OCI-LY7 (cell line): ENCODE data around the gene TINAGL1.

Experiments used
- EZH2phosphoT487 ChIP-seq: fragments of 200-600 bp; sonication (generic); IDR thresholded peaks from 2 replicates; pipeline ENCODE4 v1.6.1; 2018; ENCODE audit warnings: low read depth, borderline replicate concordance, mild to moderate bottlenecking, mixed run types, antibody characterized with exemption, low read length, moderate library complexity, mixed read lengths
- TF ChIP-seq, protein P1 (sequence below): fragments of 200-600 bp; sonication (generic); conservative IDR thresholded peaks from 2 replicates; pipeline ENCODE4 v1.5.1; 2014; ENCODE audit warnings: mild to moderate bottlenecking, antibody characterized with exemption, low read length, moderate library complexity, mixed read lengths

DNA sequence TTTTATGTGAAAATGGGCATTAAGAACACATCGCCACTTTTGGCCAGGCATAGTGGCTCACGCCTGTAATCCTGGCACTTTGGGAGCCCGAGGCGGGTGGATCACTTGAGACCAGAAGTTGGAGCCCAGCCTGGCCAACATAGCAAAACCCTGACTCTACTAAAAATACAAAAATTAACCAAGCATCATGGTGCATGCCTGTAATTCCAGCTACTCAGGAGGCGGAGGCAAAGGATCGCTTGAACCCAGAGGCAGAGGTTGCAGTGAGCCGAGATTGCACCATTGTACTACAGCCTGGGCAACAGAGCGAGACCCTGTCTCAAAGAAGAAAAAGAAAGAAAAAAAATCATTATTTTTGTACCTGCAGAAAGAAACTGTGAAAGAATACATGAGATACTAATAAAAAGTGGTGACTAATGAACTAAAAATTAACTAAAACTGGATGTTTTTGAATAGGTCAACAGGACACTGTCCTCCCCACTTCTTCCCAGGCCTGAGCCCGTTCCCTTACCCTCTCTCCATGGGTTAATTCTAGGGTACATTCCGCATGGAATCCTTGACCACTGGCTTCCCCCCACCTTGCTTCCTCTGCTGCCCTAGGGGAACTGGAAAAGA, 8.3 kb upstream of the TINAGL1 start:
- TF ChIP-seq, protein P1, sequence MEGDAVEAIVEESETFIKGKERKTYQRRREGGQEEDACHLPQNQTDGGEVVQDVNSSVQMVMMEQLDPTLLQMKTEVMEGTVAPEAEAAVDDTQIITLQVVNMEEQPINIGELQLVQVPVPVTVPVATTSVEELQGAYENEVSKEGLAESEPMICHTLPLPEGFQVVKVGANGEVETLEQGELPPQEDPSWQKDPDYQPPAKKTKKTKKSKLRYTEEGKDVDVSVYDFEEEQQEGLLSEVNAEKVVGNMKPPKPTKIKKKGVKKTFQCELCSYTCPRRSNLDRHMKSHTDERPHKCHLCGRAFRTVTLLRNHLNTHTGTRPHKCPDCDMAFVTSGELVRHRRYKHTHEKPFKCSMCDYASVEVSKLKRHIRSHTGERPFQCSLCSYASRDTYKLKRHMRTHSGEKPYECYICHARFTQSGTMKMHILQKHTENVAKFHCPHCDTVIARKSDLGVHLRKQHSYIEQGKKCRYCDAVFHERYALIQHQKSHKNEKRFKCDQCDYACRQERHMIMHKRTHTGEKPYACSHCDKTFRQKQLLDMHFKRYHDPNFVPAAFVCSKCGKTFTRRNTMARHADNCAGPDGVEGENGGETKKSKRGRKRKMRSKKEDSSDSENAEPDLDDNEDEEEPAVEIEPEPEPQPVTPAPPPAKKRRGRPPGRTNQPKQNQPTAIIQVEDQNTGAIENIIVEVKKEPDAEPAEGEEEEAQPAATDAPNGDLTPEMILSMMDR = no peak
- TF ChIP-seq EZH2phosphoT487 = no peak
